Activated CD8-positive, alpha-beta T cell treated with anti-CD3 and anti-CD28 coated beads for 36 hours (primary cell): ENCODE data around the gene SALL1. TPM values are rescaled to one million over a fixed set of nuclear protein-coding genes. Genes with fewer than 3 reads are reported as not detected.

Experiments used
- ATAC-seq: fragments of 200-7000 bp; cut with Tn5 transposase; one replicate; pipeline ENCODE4 v1.10.0; 2021; ENCODE audit warnings: mild to moderate bottlenecking, moderate library complexity
- CTCF ChIA-PET: fragments of 350-600 bp; sonication (Branson Sonifier 250); formaldehyde crosslinking; loops from one replicate; lab custom pipeline; 2021; ENCODE audit warnings: antibody characterized with exemption; lab: Charles Lee
- POLR2A ChIA-PET: fragments of 350-600 bp; sonication (Branson Sonifier 250); formaldehyde crosslinking; loops from one replicate; lab custom pipeline; 2021; ENCODE audit warnings: antibody characterized with exemption; lab: Charles Lee
- DNase-seq: peaks from one replicate; pipeline ENCODE4 v3.0.0-alpha.2; 2020
- H3K27ac Mint-ChIP-seq: one replicate; pipeline ENCODE4 v1.8.0; 2021; ENCODE audit warnings: mild to moderate bottlenecking, mixed read lengths
- H3K27me3 Mint-ChIP-seq: one replicate; pipeline ENCODE4 v1.8.0; 2021; ENCODE audit warnings: mixed read lengths
- H3K36me3 Mint-ChIP-seq: one replicate; pipeline ENCODE4 v1.8.0; 2021; ENCODE audit warnings: low read depth, mixed read lengths
- H3K4me1 Mint-ChIP-seq: one replicate; pipeline ENCODE4 v1.8.0; 2021; ENCODE audit warnings: low read depth, mixed read lengths
- H3K4me3 Mint-ChIP-seq: one replicate; pipeline ENCODE4 v1.8.0; 2021; ENCODE audit warnings: mild to moderate bottlenecking, moderate library complexity, mixed read lengths
- H3K9me3 Mint-ChIP-seq: one replicate; pipeline ENCODE4 v1.8.0; 2021; ENCODE audit warnings: mixed read lengths
- CTCF ChIP-seq: fragments of 200-600 bp; IDR thresholded peaks from one replicate; pipeline ENCODE4 v1.8.0; 2022; ENCODE audit warnings: antibody characterized with exemption, mild to moderate bottlenecking
- intact Hi-C: fragments of 100-400 bp; cut with micrococcal nuclease; formaldehyde crosslinking; loops from one replicate; pipeline ENCODE4 v1.10.0; 2022
- total RNA-seq, 2 experiments: library from RNA; stranded (reverse); gene quantifications; one replicate each; pipeline ENCODE4 v1.2.3, GENCODE V29; 2021

SALL1 gene
- total RNA-seq, 2 experiments from 2014 or later, result not detected

GRCh38 chr16:51151435-51151960, 428 bp upstream of the SALL1 start:
- Mint-ChIP-seq H3K27ac (no peak overlapping the region), H3K4me1 (peaks cover 7% of the 10 kb centered on the region), H3K9me3 (peaks cover 4% of the 10 kb centered on the region), H3K4me3 (no peak overlapping the region), H3K27me3 (peaks cover 63% of the 10 kb centered on the region), H3K36me3 (peaks cover 2% of the 10 kb centered on the region)
- ATAC-seq (no peak), DNase-seq (no peak)
- TF ChIP-seq CTCF, result no peak
- intact Hi-C loops, result no loop called here
- POLR2A ChIA-PET, result no interaction called here
- CTCF ChIA-PET, result no interaction called here

GRCh38 chr16:51150165-51150887, 744 bp downstream of the SALL1 start:
- H3K36me3 Mint-ChIP-seq, result peaks cover 2% of the 10 kb centered on the region
- ATAC-seq (no peak), DNase-seq (no peak)
- peaks cover 7% of the 10 kb centered on the region for H3K4me1 Mint-ChIP-seq
- peaks cover 59% of the 10 kb centered on the region for H3K27me3 Mint-ChIP-seq
- intact Hi-C loops, result no loop called here
- TF ChIP-seq CTCF, result no peak
- ChIA-PET POLR2A (no interaction called here), CTCF (no interaction called here)
- H3K9me3 Mint-ChIP-seq, result peaks cover 4% of the 10 kb centered on the region
- H3K4me3 Mint-ChIP-seq, result no peak overlapping the region
- H3K27ac Mint-ChIP-seq, result no peak overlapping the region

GRCh38 chr16:51149721-51150164, 1.3 kb downstream of the SALL1 start:
- ATAC-seq (no peak), DNase-seq (no peak)
- TF ChIP-seq CTCF, result no peak
- intact Hi-C loops, result no loop called here
- Mint-ChIP-seq H3K4me1 (peaks cover 7% of the 10 kb centered on the region), H3K27ac (no peak overlapping the region), H3K27me3 (peaks cover 54% of the 10 kb centered on the region), H3K36me3 (peaks cover 2% of the 10 kb centered on the region), H3K4me3 (no peak overlapping the region), H3K9me3 (peaks cover 4% of the 10 kb centered on the region)
- CTCF ChIA-PET, result no interaction called here
- POLR2A ChIA-PET, result no interaction called here

GRCh38 chr16:51149251-51149661, 1.8 kb downstream of the SALL1 start:
- no peak for TF ChIP-seq CTCF
- intact Hi-C loops, result no loop called here

GRCh38 chr16:51148678-51149228, 2.3 kb downstream of the SALL1 start:
- no peak overlapping the region for H3K27ac Mint-ChIP-seq
- H3K4me1 Mint-ChIP-seq, result peaks cover 7% of the 10 kb centered on the region
- H3K36me3 Mint-ChIP-seq, result peaks cover 2% of the 10 kb centered on the region
- ChIA-PET CTCF (interaction anchor here (0.6 kb wide), 1 partner anchor 14 kb away, joined by 3 read pairs; no protein-coding TSS in a partner anchor), POLR2A (no interaction called here)
- no peak for TF ChIP-seq CTCF
- DNase-seq (no peak), ATAC-seq (no peak)
- H3K9me3 Mint-ChIP-seq, result peaks cover 3% of the 10 kb centered on the region
- H3K27me3 Mint-ChIP-seq, result peaks cover 46% of the 10 kb centered on the region
- intact Hi-C loops, result no loop called here
- no peak overlapping the region for H3K4me3 Mint-ChIP-seq

More at GRCh38 chr16:51149251-51149661, 1.8 kb downstream of the SALL1 start:
- ChIA-PET POLR2A (no interaction called here), CTCF (interaction anchor here (0.6 kb wide), 1 partner anchor 14 kb away, joined by 3 read pairs; no protein-coding TSS in a partner anchor)
- peaks cover 4% of the 10 kb centered on the region for H3K9me3 Mint-ChIP-seq
- ATAC-seq (no peak), DNase-seq (no peak)
- H3K27ac Mint-ChIP-seq, result no peak overlapping the region
- H3K27me3 Mint-ChIP-seq, result peaks cover 51% of the 10 kb centered on the region
- H3K36me3 Mint-ChIP-seq, result peaks cover 2% of the 10 kb centered on the region
- H3K4me1 Mint-ChIP-seq, result peaks cover 7% of the 10 kb centered on the region
- no peak overlapping the region for H3K4me3 Mint-ChIP-seq
